HepG2 (cell line): ENCODE data around the gene CERS5. TPM values are rescaled to one million over a fixed set of nuclear protein-coding genes. Genes with fewer than 3 reads are reported as not detected.

Experiments
- AGO2 ChIP-seq: fragments of 200-400 bp; formaldehyde crosslinking; optimal IDR thresholded peaks from 2 replicates; pipeline ENCODE3; 2017; ENCODE audit warnings: mild to moderate bottlenecking, low read depth, low read length, moderate library complexity
- ARNT ChIP-seq: fragments of 450-650 bp; IDR thresholded peaks from 2 replicates; pipeline ENCODE4 v1.6.1; 2017
- ATF7 ChIP-seq, 2 experiments: fragments of 450-650 bp in 1 of 2; sonication (generic) in 1 of 2; formaldehyde crosslinking in 1 of 2; IDR thresholded peaks; 2 replicates each; pipeline versions ENCODE4 v1.4.0 to v1.6.1; 2016 to 2020; ENCODE audit warnings: antibody characterized with exemption in 1 of 2, mild to moderate bottlenecking in 1 of 2, missing genetic modification reagents in 1 of 2
- ERF ChIP-seq: IDR thresholded peaks from 2 replicates; pipeline ENCODE4 v1.6.1; 2018; ENCODE audit warnings: missing biosample characterization, missing genetic modification reagents
- MXD4 ChIP-seq: IDR thresholded peaks from 2 replicates; pipeline ENCODE4 v1.6.1; 2016; ENCODE audit warnings: mild to moderate bottlenecking, missing biosample characterization, missing genetic modification reagents
- TMF1 ChIP-seq: sonication (generic); formaldehyde crosslinking; IDR thresholded peaks from 2 replicates; pipeline ENCODE4 v1.8.1; 2022; ENCODE audit warnings: low read depth, missing genetic modification reagents
- ZNF251 ChIP-seq: sonication (generic); formaldehyde crosslinking; IDR thresholded peaks from 2 replicates; pipeline ENCODE4 v1.9.0; 2021; ENCODE audit warnings: mild to moderate bottlenecking, missing genetic modification reagents
- ZNF367 ChIP-seq: sonication (generic); formaldehyde crosslinking; IDR thresholded peaks from 2 replicates; pipeline ENCODE4 v1.4.0; 2020; ENCODE audit warnings: missing genetic modification reagents, borderline replicate concordance
- ZNF547 ChIP-seq: sonication (generic); formaldehyde crosslinking; IDR thresholded peaks from 2 replicates; pipeline ENCODE4 v1.5.1; 2020; ENCODE audit warnings: mild to moderate bottlenecking, missing genetic modification reagents
- ZNF570 ChIP-seq: sonication (generic); formaldehyde crosslinking; IDR thresholded peaks from 2 replicates; pipeline ENCODE4 v1.4.0; 2020; ENCODE audit warnings: mild to moderate bottlenecking, missing genetic modification reagents, borderline replicate concordance
- ZNF780A ChIP-seq: sonication (generic); formaldehyde crosslinking; IDR thresholded peaks from 2 replicates; pipeline ENCODE4 v1.8.0; 2022; ENCODE audit warnings: mild to moderate bottlenecking, missing genetic modification reagents, moderate library complexity
- ZNF850 ChIP-seq: sonication (generic); formaldehyde crosslinking; conservative IDR thresholded peaks from 2 replicates; pipeline ENCODE4 v1.9.0; 2021; ENCODE audit warnings: mild to moderate bottlenecking, missing genetic modification reagents
- ZSCAN30 ChIP-seq: sonication (generic); formaldehyde crosslinking; IDR thresholded peaks from 2 replicates; pipeline ENCODE4 v1.5.0; 2020; ENCODE audit warnings: mild to moderate bottlenecking, missing genetic modification reagents
- ZSCAN31 ChIP-seq: sonication (generic); formaldehyde crosslinking; IDR thresholded peaks from 2 replicates; pipeline ENCODE4 v1.5.0; 2020; ENCODE audit warnings: low read depth, mild to moderate bottlenecking, missing genetic modification reagents
- polyA plus RNA-seq, 8 experiments: library from polyadenylated mRNA; depleted of rRNA in 3 of 8; stranded (reverse) in 7 of 8; unstranded in 1 of 8; fragments of >200 nt; fragmentation: Illumina TruSeq in 4 of 8; extraction: Trizol in 4 of 8; gene quantifications; 2 replicates each; pipeline versions ENCODE4 v1.2.1 to v1.2.3, GENCODE V29; 2011 to 2016; ENCODE audit warnings: low read depth in 4 of 8, missing spikeins in 1 of 8, mixed read lengths in 1 of 8; ENCODE audit not compliant: insufficient read depth in 1 of 8
- total RNA-seq, 5 experiments: library from RNA; depleted of rRNA; stranded (reverse); fragments of >200 nt; fragmentation: Illumina TruSeq; extraction: Trizol; gene quantifications; 2 replicates each; pipeline ENCODE4 v1.2.3, GENCODE V29; 2016; ENCODE audit warnings: low read depth in 1 of 5
- TF ChIP-seq, protein P1 (sequence below): IDR thresholded peaks from 2 replicates; pipeline ENCODE4 v1.6.1; 2016; ENCODE audit warnings: mild to moderate bottlenecking, missing biosample characterization, missing genetic modification reagents
- TF ChIP-seq, protein P2 (sequence below): sonication (generic); formaldehyde crosslinking; IDR thresholded peaks from 2 replicates; pipeline ENCODE4 v1.8.1; 2023; ENCODE audit warnings: mild to moderate bottlenecking, inconsistent platforms, moderate library complexity, missing genetic modification reagents, borderline replicate concordance
- TF ChIP-seq, protein P3 (sequence below): sonication (generic); formaldehyde crosslinking; IDR thresholded peaks from 2 replicates; pipeline ENCODE4 v1.4.0; 2020; ENCODE audit warnings: mild to moderate bottlenecking, missing genetic modification reagents
- TF ChIP-seq, protein P4 (sequence below): sonication (generic); formaldehyde crosslinking; IDR thresholded peaks from 2 replicates; pipeline ENCODE4 v1.5.0; 2020; ENCODE audit warnings: mild to moderate bottlenecking, missing genetic modification reagents
- TF ChIP-seq, protein P5 (sequence below): sonication (generic); formaldehyde crosslinking; IDR thresholded peaks from 2 replicates; pipeline ENCODE4 v1.4.0; 2020; ENCODE audit warnings: low read depth, mild to moderate bottlenecking, missing genetic modification reagents
- TF ChIP-seq, protein P6 (sequence below): fragments of 450-650 bp; IDR thresholded peaks from 2 replicates; pipeline ENCODE4 v1.6.1; 2017

CERS5 gene
- total and polyA plus RNA-seq, 2 of the 13 experiments (the other 11 are each of a cell fraction or from before 2014, with no cell fraction given) = 22.3 to 48.8 TPM

DNA sequence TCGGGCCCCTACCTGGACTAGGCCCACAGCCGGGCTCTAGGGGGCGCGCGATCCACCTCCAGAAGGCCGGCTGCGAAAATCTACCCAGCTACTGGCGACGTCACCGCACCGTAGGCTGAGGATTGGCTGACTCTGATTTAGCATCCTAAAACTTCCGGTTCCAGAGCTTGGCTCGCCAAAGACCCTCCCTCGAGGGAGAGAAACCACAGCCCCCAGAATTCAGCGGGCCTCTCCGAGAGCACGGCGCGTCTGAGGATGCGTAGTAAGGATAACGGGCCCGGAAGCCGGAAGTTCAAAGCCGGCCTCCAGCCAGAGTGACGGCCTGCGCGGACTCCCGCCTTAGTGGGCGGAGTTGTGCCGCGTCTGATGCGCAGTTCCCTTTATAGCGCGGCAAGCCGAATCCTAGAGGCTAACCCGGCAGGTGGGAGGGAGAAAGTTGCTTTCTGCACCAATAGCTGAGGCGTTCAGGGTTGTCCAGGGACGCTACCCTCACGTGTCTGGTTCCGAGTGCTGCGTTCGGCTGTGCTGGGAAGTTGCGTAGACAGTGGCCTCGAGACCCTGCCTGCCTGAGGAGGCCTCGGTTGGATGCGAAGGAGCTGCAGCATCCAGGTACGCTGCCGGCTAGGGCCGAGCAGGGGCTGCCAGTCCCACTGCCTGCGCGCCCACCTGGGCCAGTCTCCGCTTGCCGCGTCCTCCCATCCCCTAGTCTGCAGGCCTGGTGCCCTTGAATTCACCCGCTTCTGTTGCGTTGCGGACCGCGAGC is 55.3 kb downstream of the CERS5 start, which contains the start of gene COX14 (continued):
- TF ChIP-seq ZNF780A (CRISPR knock-in tag) (no peak), ZSCAN30 (CRISPR knock-in tag) (no peak), ARNT (no peak), ZNF547 (CRISPR knock-in tag) (peak; percentile 63), ZNF570 (CRISPR knock-in tag) (no peak), TMF1 (peak; percentile 89; the same call in 1 of the 2 replicates), ZSCAN31 (CRISPR knock-in tag) (peak; percentile 73), AGO2 (peak; percentile 78), ZNF367 (CRISPR knock-in tag) (peak; percentile 85; the same call in 1 of the 2 replicates), ZNF850 (no peak), ZNF251 (CRISPR knock-in tag) (no peak), ERF (CRISPR knock-in tag) (peak; percentile 31; the same call in 1 of the 2 replicates), ATF7 (IDR thresholded peaks at IDR 0.05) (no peak), ATF7 (CRISPR knock-in tag; IDR thresholded peaks at IDR 0.05) (0 out of 2 replicates have a peak, but pooled peaks have one; percentile 27), MXD4 (peak; percentile 90)
- TF ChIP-seq, protein P1, sequence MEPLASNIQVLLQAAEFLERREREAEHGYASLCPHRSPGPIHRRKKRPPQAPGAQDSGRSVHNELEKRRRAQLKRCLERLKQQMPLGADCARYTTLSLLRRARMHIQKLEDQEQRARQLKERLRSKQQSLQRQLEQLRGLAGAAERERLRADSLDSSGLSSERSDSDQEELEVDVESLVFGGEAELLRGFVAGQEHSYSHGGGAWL = peak; percentile 85; the same call in 1 of the 2 replicates
- TF ChIP-seq, protein P2, sequence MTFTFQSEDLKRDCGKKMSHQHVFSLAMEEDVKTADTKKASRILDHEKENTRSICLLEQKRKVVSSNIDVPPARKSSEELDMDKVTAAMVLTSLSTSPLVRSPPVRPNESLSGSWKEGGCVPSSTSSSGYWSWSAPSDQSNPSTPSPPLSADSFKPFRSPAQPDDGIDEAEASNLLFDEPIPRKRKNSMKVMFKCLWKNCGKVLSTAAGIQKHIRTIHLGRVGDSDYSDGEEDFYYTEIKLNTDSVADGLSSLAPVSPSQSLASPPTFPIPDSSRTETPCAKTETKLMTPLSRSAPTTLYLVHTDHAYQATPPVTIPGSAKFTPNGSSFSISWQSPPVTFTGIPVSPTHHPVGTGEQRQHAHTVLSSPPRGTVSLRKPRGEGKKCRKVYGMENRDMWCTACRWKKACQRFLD (CRISPR knock-in tag) = no peak
- TF ChIP-seq, protein P3, sequence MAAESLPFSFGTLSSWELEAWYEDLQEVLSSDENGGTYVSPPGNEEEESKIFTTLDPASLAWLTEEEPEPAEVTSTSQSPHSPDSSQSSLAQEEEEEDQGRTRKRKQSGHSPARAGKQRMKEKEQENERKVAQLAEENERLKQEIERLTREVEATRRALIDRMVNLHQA (CRISPR knock-in tag) = no peak
- TF ChIP-seq, protein P4, sequence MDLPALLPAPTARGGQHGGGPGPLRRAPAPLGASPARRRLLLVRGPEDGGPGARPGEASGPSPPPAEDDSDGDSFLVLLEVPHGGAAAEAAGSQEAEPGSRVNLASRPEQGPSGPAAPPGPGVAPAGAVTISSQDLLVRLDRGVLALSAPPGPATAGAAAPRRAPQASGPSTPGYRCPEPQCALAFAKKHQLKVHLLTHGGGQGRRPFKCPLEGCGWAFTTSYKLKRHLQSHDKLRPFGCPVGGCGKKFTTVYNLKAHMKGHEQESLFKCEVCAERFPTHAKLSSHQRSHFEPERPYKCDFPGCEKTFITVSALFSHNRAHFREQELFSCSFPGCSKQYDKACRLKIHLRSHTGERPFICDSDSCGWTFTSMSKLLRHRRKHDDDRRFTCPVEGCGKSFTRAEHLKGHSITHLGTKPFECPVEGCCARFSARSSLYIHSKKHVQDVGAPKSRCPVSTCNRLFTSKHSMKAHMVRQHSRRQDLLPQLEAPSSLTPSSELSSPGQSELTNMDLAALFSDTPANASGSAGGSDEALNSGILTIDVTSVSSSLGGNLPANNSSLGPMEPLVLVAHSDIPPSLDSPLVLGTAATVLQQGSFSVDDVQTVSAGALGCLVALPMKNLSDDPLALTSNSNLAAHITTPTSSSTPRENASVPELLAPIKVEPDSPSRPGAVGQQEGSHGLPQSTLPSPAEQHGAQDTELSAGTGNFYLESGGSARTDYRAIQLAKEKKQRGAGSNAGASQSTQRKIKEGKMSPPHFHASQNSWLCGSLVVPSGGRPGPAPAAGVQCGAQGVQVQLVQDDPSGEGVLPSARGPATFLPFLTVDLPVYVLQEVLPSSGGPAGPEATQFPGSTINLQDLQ (CRISPR knock-in tag) = peak; percentile 43; the same call in 1 of the 2 replicates
- TF ChIP-seq, protein P5, sequence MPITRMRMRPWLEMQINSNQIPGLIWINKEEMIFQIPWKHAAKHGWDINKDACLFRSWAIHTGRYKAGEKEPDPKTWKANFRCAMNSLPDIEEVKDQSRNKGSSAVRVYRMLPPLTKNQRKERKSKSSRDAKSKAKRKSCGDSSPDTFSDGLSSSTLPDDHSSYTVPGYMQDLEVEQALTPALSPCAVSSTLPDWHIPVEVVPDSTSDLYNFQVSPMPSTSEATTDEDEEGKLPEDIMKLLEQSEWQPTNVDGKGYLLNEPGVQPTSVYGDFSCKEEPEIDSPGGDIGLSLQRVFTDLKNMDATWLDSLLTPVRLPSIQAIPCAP (CRISPR knock-in tag) = 0 out of 2 replicates have a peak, but pooled peaks have one; percentile 68
- TF ChIP-seq, protein P6, sequence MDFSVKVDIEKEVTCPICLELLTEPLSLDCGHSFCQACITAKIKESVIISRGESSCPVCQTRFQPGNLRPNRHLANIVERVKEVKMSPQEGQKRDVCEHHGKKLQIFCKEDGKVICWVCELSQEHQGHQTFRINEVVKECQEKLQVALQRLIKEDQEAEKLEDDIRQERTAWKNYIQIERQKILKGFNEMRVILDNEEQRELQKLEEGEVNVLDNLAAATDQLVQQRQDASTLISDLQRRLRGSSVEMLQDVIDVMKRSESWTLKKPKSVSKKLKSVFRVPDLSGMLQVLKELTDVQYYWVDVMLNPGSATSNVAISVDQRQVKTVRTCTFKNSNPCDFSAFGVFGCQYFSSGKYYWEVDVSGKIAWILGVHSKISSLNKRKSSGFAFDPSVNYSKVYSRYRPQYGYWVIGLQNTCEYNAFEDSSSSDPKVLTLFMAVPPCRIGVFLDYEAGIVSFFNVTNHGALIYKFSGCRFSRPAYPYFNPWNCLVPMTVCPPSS = no peak
